ENCODE data around the gene MMP20.

DNA sequence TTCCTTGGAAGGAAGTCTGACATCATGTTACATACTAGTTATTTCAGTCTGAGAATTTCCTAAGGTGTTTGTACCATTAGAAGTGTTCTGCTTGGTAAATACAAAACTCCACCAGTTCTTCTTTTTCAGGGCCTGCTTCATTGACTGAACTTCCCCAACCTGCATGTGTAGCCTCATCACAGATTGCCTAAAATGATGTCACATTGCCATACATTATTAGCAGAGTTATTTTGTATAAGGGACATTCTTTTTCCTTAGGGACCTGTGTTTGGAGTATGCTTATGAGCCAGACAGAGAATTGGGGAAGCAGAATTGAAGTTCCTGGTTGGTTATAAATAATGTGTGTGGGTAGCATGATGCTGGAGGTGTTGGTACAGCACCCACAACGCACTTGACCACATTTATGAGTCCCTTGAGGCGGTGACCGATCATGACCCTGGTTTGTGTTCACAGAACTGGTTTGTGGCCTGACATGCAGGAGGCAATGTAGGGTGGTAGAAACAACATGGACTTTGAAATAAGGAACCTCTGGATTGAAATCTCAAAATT lies 78.1 kb downstream of the MMP20 start:
- TF ChIP-seq EZH2phosphoT487 (IDR thresholded peaks at IDR 0.05; ENCODE audit: insufficient read depth, low read depth) (no peak), EZH2 (IDR thresholded peaks at IDR 0.05; ENCODE audit: insufficient read depth, poor library complexity, severe bottlenecking) (no peak)
